HG02642 (cell line): Measurements from ENCODE around the gene EYA2.

Source experiments
- ATAC-seq: cut with Tn5 transposase; IDR thresholded peaks from one replicate; pipeline ENCODE4 v1.9.1; 2021; ENCODE audit warnings: mild to moderate bottlenecking; ENCODE audit not compliant: unreplicated experiment, poor library complexity

Gene EYA2

GRCh38 chr20:47230811-47231256 is 336.2 kb downstream of the EYA2 start:
- ATAC-seq, result no peak

- ATAC-seq, result no peak
Measured at GRCh38 chr20:47231382-47232039, 336.9 kb downstream of the EYA2 start.

GRCh38 chr20:47232518-47232917 is 337.9 kb downstream of the EYA2 start:
- ATAC-seq, result no peak

GRCh38 chr20:47233333-47234188 is 338.9 kb downstream of the EYA2 start:
- ATAC-seq, result no peak

GRCh38 chr20:47235111-47235510 is 340.5 kb downstream of the EYA2 start:
- no peak for ATAC-seq

GRCh38 chr20:47235853-47236638 is 341.4 kb downstream of the EYA2 start:
- ATAC-seq, result no peak

- ATAC-seq, result no peak
Measured at GRCh38 chr20:47236639-47236900, 341.9 kb downstream of the EYA2 start.

- no peak for ATAC-seq
Measured at GRCh38 chr20:47237715-47238114, 343.1 kb downstream of the EYA2 start.
